ENCODE measurements around the gene CGRRF1.

- TF ChIP-seq POLR2A (IDR thresholded peaks at IDR 0.05; ENCODE audit: low read length) (no peak), GATA1 (IDR thresholded peaks at IDR 0.05; ENCODE audit: low read depth, low read length) (no peak)
Measured at GRCh38 chr14:54562334-54562733, 52.6 kb downstream of the CGRRF1 start.
